K562 (cell line): ENCODE data around the gene BCAS3. TPM values are rescaled to one million over a fixed set of nuclear protein-coding genes. Genes with fewer than 3 reads are reported as not detected.

ENCODE experiments used
- ATAC-seq: fragments of 200-7000 bp; cut with Tn5 transposase; 3 replicates; pipeline ENCODE4 v1.9.1; 2020; ENCODE audit warnings: moderate library complexity
- BruUV-seq: library from RNA; stranded (reverse); fragments of 400-500 nt; replicated peaks from 2 replicates; lab custom pipeline; 2021; lab: Mats Ljungman, UMichigan
- CTCF ChIA-PET: fragments of 300-600 bp; formaldehyde crosslinking; extraction: SDS; loops from one replicate; lab custom pipeline; 2021; ENCODE audit warnings: low intra/inter-chr PET ratio; lab: Yijun Ruan, JAX
- POLR2A ChIA-PET: fragments of 300-600, 350-650 bp; sonication (Branson Sonifier 250); formaldehyde crosslinking; extraction: SDS; loops from one replicate; lab custom pipeline; 2021; ENCODE audit warnings: antibody characterized with exemption, inconsistent platforms; lab: Yijun Ruan, JAX
- DNase-seq, 4 experiments: peaks; one replicate each; pipeline versions ENCODE4 v3.0.0 to v3.0.0-alpha.2; 2011 to 2018; ENCODE audit warnings: low spot score in 3 of 4, mixed read lengths in 3 of 4; ENCODE audit errors: extremely low read depth in 1 of 4
- FAIRE-seq: peaks from 2 replicates; lab custom pipeline; 2011; peaks lifted over from hg19 to GRCh38; lab: Jason Lieb, UNC
- H2AFZ ChIP-seq: 2 replicates; pipeline ENCODE4 v1.6.0; 2011; ENCODE audit warnings: low read depth, low read length, control low read depth, inconsistent platforms
- H3K27ac ChIP-seq: fragments of 200-600 bp; 3 replicates; pipeline ENCODE4 v1.8.0; 2011; ENCODE audit warnings: low read depth, mild to moderate bottlenecking, control low read depth, inconsistent platforms, low read length, moderate library complexity, mixed read lengths; ENCODE audit errors: extremely low read depth
- H3K27me3 ChIP-seq, 2 experiments: fragments of 300-600 bp in 1 of 2; 2 replicates in 1 of 2; 3 replicates in 1 of 2; pipeline versions ENCODE4 v1.6.0 to v1.8.0; 2011; ENCODE audit warnings: inconsistent platforms in 2 of 2, low read length in 2 of 2, mild to moderate bottlenecking in 1 of 2, mixed read lengths in 1 of 2, moderate library complexity in 1 of 2; ENCODE audit not compliant: control insufficient read depth in 2 of 2, insufficient read depth in 2 of 2
- H3K36me3 ChIP-seq: fragments of 300-600 bp; 3 replicates; pipeline ENCODE4 v1.8.0; 2011; ENCODE audit warnings: mild to moderate bottlenecking, low read length, inconsistent platforms; ENCODE audit not compliant: control insufficient read depth, insufficient read depth
- H3K4me1 ChIP-seq, 2 experiments: fragments of 200-600 bp in 1 of 2; replicated peaks in 1 of 2; 2 replicates in 1 of 2; 3 replicates in 1 of 2; pipeline versions ENCODE4 v1.5.1 to v1.8.0; 2011; ENCODE audit warnings: inconsistent platforms in 2 of 2, low read length in 2 of 2, mild to moderate bottlenecking in 1 of 2, mixed read lengths in 1 of 2, moderate library complexity in 1 of 2; ENCODE audit not compliant: control insufficient read depth in 2 of 2, insufficient read depth in 2 of 2
- H3K4me2 ChIP-seq: 2 replicates; pipeline ENCODE4 v1.6.1; 2011; ENCODE audit warnings: low read length, control low read depth, inconsistent platforms, mixed read lengths; ENCODE audit not compliant: insufficient read depth
- H3K4me3 ChIP-seq: fragments of 200-600 bp; sonication (generic), shearing (Covaris generic); 2 replicates; pipeline ENCODE4 v1.5.1; 2016; ENCODE audit warnings: control low read depth, inconsistent platforms
- H3K79me2 ChIP-seq: fragments of 200-600 bp; 3 replicates; pipeline ENCODE4 v1.8.0; 2011; ENCODE audit warnings: low read length, inconsistent platforms; ENCODE audit not compliant: control insufficient read depth, insufficient read depth
- H3K9ac ChIP-seq, 2 experiments: 2 replicates each; pipeline versions ENCODE4 v1.6.0 to v1.6.1; 2011; ENCODE audit warnings: low read depth in 2 of 2, low read length in 2 of 2, control low read depth in 1 of 2, inconsistent platforms in 1 of 2, mild to moderate bottlenecking in 1 of 2, mixed read lengths in 1 of 2; ENCODE audit not compliant: insufficient read depth in 1 of 2
- H3K9me1 ChIP-seq: one replicate; pipeline ENCODE4 v1.6.0; 2011; ENCODE audit warnings: inconsistent platforms, mild to moderate bottlenecking, low read length, moderate library complexity; ENCODE audit not compliant: control insufficient read depth, insufficient read depth
- H3K9me3 ChIP-seq: replicated peaks from 2 replicates; pipeline ENCODE4 v1.5.1; 2011; ENCODE audit warnings: low read depth, low read length, inconsistent platforms; ENCODE audit not compliant: control insufficient read depth, insufficient read depth
- H4K20me1 ChIP-seq: replicated peaks from 2 replicates; pipeline ENCODE4 v1.6.1; 2011; ENCODE audit warnings: low read length, inconsistent platforms, mixed read lengths; ENCODE audit not compliant: control insufficient read depth, insufficient read depth
- AFF1 ChIP-seq, 2 experiments: fragments of 450-650 bp; IDR thresholded peaks; 2 replicates each; pipeline ENCODE4 v1.6.1; 2018; ENCODE audit warnings: mild to moderate bottlenecking in 2 of 2, low read depth in 1 of 2; ENCODE audit not compliant: partially characterized antibody in 2 of 2
- BMI1 ChIP-seq: fragments of 150-350 bp; IDR thresholded peaks from 2 replicates; pipeline ENCODE4 v1.6.1; 2014; ENCODE audit warnings: low read length
- ETS1 ChIP-seq: conservative IDR thresholded peaks from 2 replicates; pipeline ENCODE4 v1.6.1; 2011; ENCODE audit warnings: low read depth, mild to moderate bottlenecking, low read length; ENCODE audit not compliant: control insufficient read depth
- NONO ChIP-seq, 2 experiments: fragments of 200-400 bp in 1 of 2; fragments of 450-650 bp in 1 of 2; formaldehyde crosslinking in 1 of 2; IDR thresholded peaks; 2 replicates each; pipeline ENCODE4 v1.6.1; 2017; ENCODE audit warnings: low read depth in 2 of 2, mild to moderate bottlenecking in 2 of 2, moderate library complexity in 2 of 2, low read length in 1 of 2
- SIN3A ChIP-seq, 2 experiments: fragments of 150-350 bp in 1 of 2; IDR thresholded peaks; 2 replicates each; pipeline ENCODE4 v1.6.1; 2011 to 2016; ENCODE audit warnings: borderline replicate concordance in 2 of 2, low read depth in 2 of 2, low read length in 2 of 2, mild to moderate bottlenecking in 2 of 2, moderate library complexity in 2 of 2; ENCODE audit not compliant: control insufficient read depth in 1 of 2
- ZBED1 ChIP-seq: IDR thresholded peaks from 2 replicates; pipeline ENCODE4 v1.6.1; 2014
- ZFP91 ChIP-seq: sonication (generic); formaldehyde crosslinking; IDR thresholded peaks from 2 replicates; pipeline ENCODE4 v1.8.0; 2022; ENCODE audit warnings: mild to moderate bottlenecking, missing genetic modification reagents
- WGBS: fragments of 100-300 bp; shearing (Covaris generic); methylation state at CpG from one replicate; pipeline ENCODE4 v1.1.6; 2016; ENCODE audit warnings: low coverage, mixed read lengths; ENCODE audit not compliant: insufficient coverage; ENCODE audit errors: missing lambda C conversion rate; 5-methylcytosine and 5-hydroxymethylcytosine counted together
- in situ Hi-C: fragments of 300-500 bp; cut with MboI; formaldehyde crosslinking; loops from 4 replicates; pipeline ENCODE4 v1.15.0; 2018; ENCODE audit warnings: inconsistent platforms, mixed read lengths
- intact Hi-C: fragments of 100-400 bp; cut with micrococcal nuclease; formaldehyde crosslinking; loops from 2 replicates; pipeline ENCODE4 v1.14.2; 2022
- polyA plus RNA-seq, 8 experiments: library from polyadenylated mRNA; depleted of rRNA in 4 of 8; stranded (reverse) in 5 of 8; unstranded in 3 of 8; fragments of >200 nt; fragmentation: Nextera tagmentation in 2 of 8; fragmentation: Illumina TruSeq in 1 of 8; extraction: Ambion mirVana in 2 of 8; extraction: Trizol in 1 of 8; gene quantifications; 2 replicates each; pipeline versions ENCODE4 v1.2.1 to v1.2.3, GENCODE V29; 2011 to 2014; ENCODE audit warnings: inconsistent platforms in 1 of 8, missing spikeins in 1 of 8
- total RNA-seq, 7 experiments: library from RNA; depleted of rRNA in 6 of 7; stranded (reverse); fragments of >200 nt in 6 of 7; fragmentation: Illumina TruSeq in 2 of 7; extraction: Trizol in 2 of 7; gene quantifications; 2 replicates each; pipeline versions ENCODE4 v1.2.1 to v1.2.3, GENCODE V29; 2011 to 2021; ENCODE audit warnings: low replicate concordance in 1 of 7

The BCAS3 gene
- total and polyA plus RNA-seq, 9 of the 15 experiments (the other 6 are each of a cell fraction or from before 2014, with no cell fraction given): 1.9 to 5.5 (median 3.5) TPM

- TF ChIP-seq AFF1 (IDR thresholded peaks at IDR 0.05; ENCODE audit: low read depth in 1 of 2, partially characterized antibody in 2 of 2) (no peak), NONO (IDR thresholded peaks at IDR 0.05; ENCODE audit: low read depth in 2 of 2, low read length in 1 of 2) (no peak), SIN3A (IDR thresholded peaks at IDR 0.05; ENCODE audit: borderline replicate concordance in 2 of 2, control insufficient read depth in 1 of 2, low read depth in 2 of 2, low read length in 2 of 2) (no peak)
These were observed 125.4 kb downstream of the BCAS3 start (continued) for GRCh38 chr17:60803059-60803458.

GRCh38 chr17:60804831-60805230 lies 127.2 kb downstream of the BCAS3 start:
- no peak for DNase-seq
- H3K9me3 ChIP-seq: no peaks in the 10 kb centered on the region
- H3K36me3 ChIP-seq: no peaks in the 10 kb centered on the region
- TF ChIP-seq BMI1 (peak; percentile 28; the same call in 1 of the 2 replicates), ETS1 (no peak), ZFP91 (no peak), ZBED1 (no peak)
- H3K79me2 ChIP-seq: no peaks in the 10 kb centered on the region
- intact Hi-C loops: no loop called here
- H3K4me1 ChIP-seq: no peaks in the 10 kb centered on the region
- in situ Hi-C loops: no loop called here
- H3K27me3 ChIP-seq: peaks cover 4% of the 10 kb centered on the region in 2 experiments; a peak in 3 of 5 replicates
- BruUV-seq: no TSS peak
- no peak overlapping the region for H3K27ac ChIP-seq
- ChIA-PET CTCF (no interaction called here), POLR2A (no interaction called here)
- H3K9me1 ChIP-seq: no peaks in the 10 kb centered on the region
- H3K9ac ChIP-seq: no peak overlapping the region
- ATAC-seq: no peak
- no peak overlapping the region for H3K4me2 ChIP-seq
- no peak overlapping the region for H3K4me3 ChIP-seq
- no peaks in the 10 kb centered on the region for H4K20me1 ChIP-seq
- FAIRE-seq: no peak
- 13% methylated on average over 3 of the region's 3 CpGs for WGBS
- no peak overlapping the region for H2AFZ ChIP-seq
